Effector memory CD4-positive, alpha-beta T cell (primary cell): ENCODE results near the gene HIP1R.
A peak's percentile ranks its signal among the peaks of the same experiment; 100 is the strongest.
"Not testable (repeated sequence)": the region's sequence is repeated elsewhere in the genome, so short reads cannot be mapped to it uniquely, and the experiment has no call there.

Experiments used
- DNase-seq, 3 donors: peaks; one replicate each; pipeline ENCODE4 v3.0.0-alpha.2; 2020
- H3K27ac ChIP-seq: 2 replicates; pipeline ENCODE4 v1.7.0; 2013; ENCODE audit warnings: mild to moderate bottlenecking, low read length, moderate library complexity; ENCODE audit not compliant: insufficient read depth, poor library complexity, severe bottlenecking
- H3K27me3 ChIP-seq: replicated peaks from 2 replicates; pipeline ENCODE4 v1.7.0; 2013; ENCODE audit warnings: mild to moderate bottlenecking, low read length; ENCODE audit not compliant: insufficient read depth, control insufficient read depth, poor library complexity, severe bottlenecking
- H3K36me3 ChIP-seq: 2 replicates; pipeline ENCODE4 v1.7.0; 2013; ENCODE audit warnings: mild to moderate bottlenecking, low read length, moderate library complexity; ENCODE audit not compliant: control insufficient read depth, insufficient read depth
- H3K4me1 ChIP-seq: 2 replicates; pipeline ENCODE4 v1.7.0; 2013; ENCODE audit warnings: low read length, mild to moderate bottlenecking; ENCODE audit not compliant: control insufficient read depth, insufficient read depth, poor library complexity, severe bottlenecking
- H3K4me3 ChIP-seq: 2 replicates; pipeline ENCODE4 v1.7.0; 2013; ENCODE audit warnings: low read length, low read depth, mild to moderate bottlenecking; ENCODE audit not compliant: insufficient read depth, poor library complexity, severe bottlenecking
- H3K9me3 ChIP-seq: 2 replicates; pipeline ENCODE4 v1.7.0; 2013; ENCODE audit warnings: mild to moderate bottlenecking, low read length, moderate library complexity; ENCODE audit not compliant: control insufficient read depth
- total RNA-seq, 3 donors: gene quantifications; one replicate each; lab custom pipeline; 2026; lab: John Stamatoyannopoulos, UW

HIP1R gene
- total RNA-seq: 104 to 114 (median 104) reads per million in 3 donors

DNA sequence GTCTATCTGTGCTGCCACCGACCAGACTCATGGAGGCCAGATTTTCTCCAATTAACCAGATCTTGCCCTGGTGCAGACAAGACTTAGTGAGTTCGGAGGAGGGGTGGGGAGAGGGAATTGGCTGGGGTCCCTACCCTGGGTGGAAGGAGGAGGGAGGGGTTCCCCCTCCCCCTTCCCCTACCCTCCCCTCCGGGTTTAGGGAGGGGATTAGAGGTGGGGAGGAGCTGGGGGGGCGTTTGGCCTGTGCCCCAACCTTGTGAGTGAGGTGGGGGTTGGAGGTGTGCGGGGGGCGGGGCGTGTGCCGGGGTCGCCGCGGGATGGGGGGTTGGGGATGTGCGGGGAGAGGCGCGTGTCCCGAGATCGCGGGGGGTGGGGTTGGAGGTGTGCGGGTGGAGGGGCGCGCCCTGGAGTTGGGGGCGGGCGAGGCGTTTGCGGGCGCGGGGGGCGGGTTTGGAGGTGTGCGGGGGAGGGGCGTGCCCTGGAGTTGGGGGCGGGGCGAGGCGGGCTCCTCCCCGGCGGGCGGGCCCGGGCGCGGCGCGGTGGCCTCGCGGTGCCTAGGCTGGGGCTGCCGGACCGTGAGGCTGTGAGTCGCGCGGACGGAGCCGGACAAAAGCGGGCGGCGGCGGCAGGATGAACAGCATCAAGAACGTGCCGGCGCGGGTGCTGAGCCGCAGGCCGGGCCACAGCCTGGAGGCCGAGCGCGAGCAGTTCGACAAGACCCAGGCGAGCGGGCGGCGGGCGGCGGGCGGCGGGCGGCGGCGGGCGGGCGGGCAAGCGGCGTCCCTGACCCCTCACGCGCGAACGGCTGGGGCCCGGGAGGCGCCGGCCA, at the start of gene HIP1R:
Gene HIP1R, plus strand, starts transcription at position 537 of the 829 bp plus-strand sequence. Its CDS starts 94 bp downstream, at position 631.
- peak; percentile 28 to 44 (median 37) for DNase-seq
- Histone ChIP-seq H3K27ac (peak within 1 kb of the TSS; percentile 67), H3K4me3 (peak within 1 kb of the TSS; percentile 76), H3K4me1 (peaks cover 11% of the 10 kb centered on the region), H3K27me3 (no peaks in the 10 kb centered on the region), H3K9me3 (no peaks in the 10 kb centered on the region), H3K36me3 (no peaks in the 10 kb centered on the region)

- no peaks in the 10 kb centered on the region for H3K9me3 ChIP-seq
- no peak overlapping the region for H3K4me3 ChIP-seq
- H3K36me3 ChIP-seq: no peaks in the 10 kb centered on the region
- no peak overlapping the region for H3K27ac ChIP-seq
- no peaks in the 10 kb centered on the region for H3K27me3 ChIP-seq
- no peaks in the 10 kb centered on the region for H3K4me1 ChIP-seq
- DNase-seq: no peak
Measured at GRCh38 chr12:122785503-122785902, 49.8 kb upstream of the HIP1R start.

- no peak for DNase-seq
- H3K27ac ChIP-seq: no peak overlapping the region
- no peaks in the 10 kb centered on the region for H3K4me1 ChIP-seq
- H3K36me3 ChIP-seq: no peaks in the 10 kb centered on the region
- no peak overlapping the region for H3K4me3 ChIP-seq
- no peaks in the 10 kb centered on the region for H3K27me3 ChIP-seq
- H3K9me3 ChIP-seq: no peaks in the 10 kb centered on the region
Measured at GRCh38 chr12:122788387-122788786, 46.9 kb upstream of the HIP1R start.

DNA sequence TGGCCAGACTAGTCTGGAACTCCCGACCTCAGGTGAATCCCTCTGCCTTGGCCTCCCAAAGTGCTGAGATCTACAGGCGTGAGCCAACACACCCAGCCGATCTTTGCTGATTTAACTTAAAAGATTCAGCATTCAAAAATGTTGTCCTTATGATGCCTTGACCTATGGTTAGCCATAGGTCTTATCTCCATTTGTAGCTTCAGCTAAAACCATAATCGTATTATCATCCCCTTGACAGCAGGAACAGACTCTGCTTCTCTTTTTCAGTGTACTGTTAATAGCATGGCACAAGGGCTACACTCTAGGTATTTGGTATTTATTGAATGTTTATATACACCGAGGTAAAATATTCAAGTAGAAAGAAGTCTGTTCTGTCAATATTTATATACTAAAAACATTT, 45.6 kb upstream of the HIP1R start:
- H3K36me3 ChIP-seq: no peaks in the 10 kb centered on the region
- no peak for DNase-seq
- H3K4me3 ChIP-seq: no peak overlapping the region
- H3K9me3 ChIP-seq: no peaks in the 10 kb centered on the region
- no peaks in the 10 kb centered on the region for H3K27me3 ChIP-seq
- no peaks in the 10 kb centered on the region for H3K4me1 ChIP-seq
- no peak overlapping the region for H3K27ac ChIP-seq

DNA sequence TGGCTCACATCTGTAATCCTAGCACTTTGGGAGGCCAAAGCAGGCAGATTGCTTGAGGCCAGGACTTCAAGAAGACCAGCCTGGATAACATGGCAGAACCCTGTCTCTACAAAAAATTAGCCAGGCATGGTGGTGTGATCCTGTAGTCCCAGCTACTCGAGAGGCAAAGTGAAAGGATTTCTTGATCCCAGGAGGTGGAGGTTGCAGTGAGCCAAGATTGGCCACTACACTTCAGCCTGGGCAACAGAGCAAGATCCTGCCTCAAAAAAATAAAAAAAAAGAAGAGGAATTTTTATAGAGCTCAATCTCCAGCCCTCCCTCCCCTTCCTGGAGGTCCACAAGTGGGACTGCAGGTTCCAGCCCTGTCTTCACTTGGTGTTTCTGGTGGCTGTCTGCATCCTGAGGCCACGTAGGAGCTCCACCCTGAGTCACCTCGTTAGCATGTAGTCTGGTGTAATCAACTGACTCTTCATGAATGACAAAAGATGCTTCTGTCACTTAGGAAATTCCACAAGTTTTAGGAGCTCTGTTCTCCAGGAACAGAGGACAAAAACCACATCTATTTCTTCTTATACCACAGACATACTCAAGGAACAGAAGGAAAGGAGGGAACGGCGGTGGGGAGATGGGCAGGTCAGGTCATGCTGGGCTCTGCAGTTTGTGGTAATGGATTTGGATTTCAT, 44.7 kb upstream of the HIP1R start:
- H3K27me3 ChIP-seq: no peaks in the 10 kb centered on the region
- H3K9me3 ChIP-seq: no peaks in the 10 kb centered on the region
- no peak overlapping the region for H3K4me3 ChIP-seq
- no peak for DNase-seq
- no peaks in the 10 kb centered on the region for H3K4me1 ChIP-seq
- H3K27ac ChIP-seq: no peak overlapping the region
- H3K36me3 ChIP-seq: no peaks in the 10 kb centered on the region

DNA sequence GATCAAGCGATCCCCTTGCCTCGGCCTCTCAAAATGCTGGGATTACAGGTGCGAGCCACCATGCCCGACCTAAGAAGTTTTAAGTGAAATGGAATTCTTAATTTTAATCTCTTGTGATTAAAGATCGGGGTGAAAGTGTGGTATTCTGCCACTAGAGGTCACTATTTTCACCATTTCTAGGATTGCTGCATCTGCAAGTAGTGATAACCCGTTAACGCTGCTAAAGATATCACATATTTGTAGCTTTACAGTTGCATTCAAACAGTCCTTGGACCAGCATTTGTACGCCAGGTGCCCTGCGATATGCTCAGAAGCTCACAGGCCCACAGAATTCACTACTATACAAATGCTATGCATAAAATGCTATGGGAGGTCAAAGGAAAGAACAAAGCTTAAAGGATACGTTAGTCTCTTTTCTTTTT, 41.6 kb upstream of the HIP1R start:
- Histone ChIP-seq H3K9me3 (no peaks in the 10 kb centered on the region), H3K4me1 (no peaks in the 10 kb centered on the region), H3K36me3 (no peaks in the 10 kb centered on the region), H3K27ac (no peak overlapping the region), H3K27me3 (no peaks in the 10 kb centered on the region), H3K4me3 (no peak overlapping the region)
- DNase-seq: no peak

DNA sequence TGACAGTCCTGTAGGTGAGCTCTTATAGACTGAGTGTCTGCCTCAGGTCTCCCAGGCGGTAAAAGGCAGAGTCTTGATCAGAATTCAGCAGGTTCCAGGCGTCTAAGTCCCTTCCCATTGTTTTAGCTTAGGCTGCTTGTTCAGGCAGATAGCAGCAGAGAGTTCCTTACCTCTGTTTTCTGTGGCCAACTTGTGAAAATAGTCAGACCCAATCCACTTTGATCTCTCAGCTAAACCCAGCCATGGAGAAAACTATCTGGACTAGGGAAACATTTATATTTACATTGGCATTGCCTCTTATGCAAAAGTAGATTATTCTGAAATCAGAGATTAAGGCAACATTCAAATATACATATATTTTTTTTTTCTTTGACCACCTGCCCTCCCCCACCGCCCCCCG, 39.5 kb upstream of the HIP1R start:
- Histone ChIP-seq H3K4me3 (no peak overlapping the region), H3K36me3 (no peaks in the 10 kb centered on the region), H3K9me3 (no peaks in the 10 kb centered on the region), H3K27ac (no peak overlapping the region), H3K27me3 (no peaks in the 10 kb centered on the region), H3K4me1 (no peaks in the 10 kb centered on the region)
- no peak for DNase-seq

GRCh38 chr12:122799641-122800243, 35.5 kb upstream of the HIP1R start:
- H3K9me3 ChIP-seq: no peaks in the 10 kb centered on the region
- no peak for DNase-seq
- no peaks in the 10 kb centered on the region for H3K27me3 ChIP-seq
- H3K27ac ChIP-seq: no peak overlapping the region
- H3K4me3 ChIP-seq: no peak overlapping the region
- H3K4me1 ChIP-seq: no peaks in the 10 kb centered on the region
- no peaks in the 10 kb centered on the region for H3K36me3 ChIP-seq

- H3K4me1 ChIP-seq: no peaks in the 10 kb centered on the region
- no peak overlapping the region for H3K27ac ChIP-seq
- no peaks in the 10 kb centered on the region for H3K27me3 ChIP-seq
- H3K9me3 ChIP-seq: no peaks in the 10 kb centered on the region
- H3K36me3 ChIP-seq: no peaks in the 10 kb centered on the region
- no peak overlapping the region for H3K4me3 ChIP-seq
- DNase-seq: no peak
Measured at GRCh38 chr12:122803937-122804336, 31.3 kb upstream of the HIP1R start.

GRCh38 chr12:122804957-122805356, 30.3 kb upstream of the HIP1R start:
- not testable (repeated sequence) for DNase-seq, H3K4me1 ChIP-seq, H3K36me3 ChIP-seq, H3K27me3 ChIP-seq, H3K4me3 ChIP-seq, H3K9me3 ChIP-seq, H3K27ac ChIP-seq
